Spinal cord (tissue), 10 donors: ENCODE measurements around the gene ATP8A2. TPM values are rescaled to one million over a fixed set of nuclear protein-coding genes. Genes with fewer than 3 reads are reported as not detected.
A peak's percentile ranks its signal among the peaks of the same experiment; 100 is the strongest.
"Not testable (repeated sequence)": the region's sequence is repeated elsewhere in the genome, so short reads cannot be mapped to it uniquely, and the experiment has no call there.

Source experiments
- DNase-seq, 6 donors: peaks; one replicate each; pipeline versions ENCODE4 v3.0.0 to v3.0.0-alpha.2; 2013 to 2015; ENCODE audit warnings: low spot score in 6 of 6, low read depth in 4 of 6
- H3K27ac ChIP-seq: one replicate; pipeline ENCODE4 v1.5.1; 2013; ENCODE audit warnings: low read depth, low read length, control low read depth
- H3K27me3 ChIP-seq: one replicate; pipeline ENCODE4 v1.6.1; 2013; ENCODE audit warnings: low read length; ENCODE audit not compliant: control insufficient read depth, insufficient read depth
- H3K36me3 ChIP-seq: one replicate; pipeline ENCODE4 v1.6.1; 2013; ENCODE audit warnings: low read length; ENCODE audit not compliant: control insufficient read depth, insufficient read depth
- H3K4me1 ChIP-seq: one replicate; pipeline ENCODE4 v1.6.1; 2013; ENCODE audit warnings: low read length; ENCODE audit not compliant: control insufficient read depth, insufficient read depth
- H3K4me3 ChIP-seq: one replicate; pipeline ENCODE4 v1.5.1; 2013; ENCODE audit warnings: low read depth, low read length, control low read depth
- H3K9me3 ChIP-seq: one replicate; pipeline ENCODE4 v1.6.1; 2013; ENCODE audit warnings: low read length; ENCODE audit not compliant: control insufficient read depth, insufficient read depth
- WGBS: methylation state at CpG from one replicate; pipeline ENCODE4 v1.1.5; 2013; ENCODE audit warnings: missing lambda C conversion rate; ENCODE audit not compliant: insufficient coverage; 5-methylcytosine and 5-hydroxymethylcytosine counted together
- polyA plus RNA-seq, 2 donors: library from polyadenylated mRNA; unstranded; fragments of 120-200 nt; gene quantifications; one replicate each; pipeline ENCODE4 v1.2.1, GENCODE V29; 2013; ENCODE audit not compliant: insufficient read length in 2 of 2
- small RNA-seq: library from RNA; depleted of rRNA; stranded (forward); fragments of <200 nt; gene quantifications from one replicate; pipeline ENCODE3, GENCODE V24; 2014; ENCODE audit warnings: low replicate concordance
- total RNA-seq, 2 donors: library from RNA; depleted of rRNA in 1 of 2; stranded (reverse); fragments of 120-200 nt in 1 of 2; fragments of >200 nt in 1 of 2; gene quantifications; one replicate each; pipeline versions ENCODE4 v1.2.3 to v1.2.4, GENCODE V29; 2013 to 2014
- donor health status: healthy.

ATP8A2 gene
- total and polyA plus RNA-seq, 4 donors = 14.9 to 59.0 (median 28.0) TPM

DNA sequence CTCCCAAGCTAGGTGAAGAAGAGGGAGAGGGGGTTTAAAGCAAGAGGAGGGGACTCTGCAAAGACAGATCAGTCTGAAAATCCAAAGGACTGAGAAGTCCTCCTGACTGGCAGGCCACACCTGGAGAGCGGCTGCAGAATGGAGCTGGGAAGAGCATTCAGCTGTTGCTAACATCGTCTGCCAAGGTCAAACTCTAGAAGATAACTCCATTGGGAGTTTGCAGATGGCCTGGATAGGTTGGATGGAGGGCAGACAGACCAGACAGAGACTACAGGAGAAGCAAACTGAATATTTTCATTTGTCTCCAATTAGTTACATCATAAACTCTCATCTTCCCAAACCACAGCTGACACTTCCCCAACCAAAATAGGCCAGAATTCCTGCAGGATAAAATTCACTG is 699.9 kb downstream of the ATP8A2 start:
- Histone ChIP-seq H3K36me3 (no peaks in the 10 kb centered on the region), H3K9me3 (no peaks in the 10 kb centered on the region), H3K27me3 (no peaks in the 10 kb centered on the region), H3K4me1 (no peaks in the 10 kb centered on the region), H3K27ac (no peak overlapping the region), H3K4me3 (no peak overlapping the region)
- no peak for DNase-seq
- 88% methylated on average over 1 of the region's 2 CpGs for whole genome bisulfite sequencing

- not testable (repeated sequence) for H3K36me3 ChIP-seq, H3K4me1 ChIP-seq, H3K9me3 ChIP-seq, H3K27me3 ChIP-seq, H3K4me3 ChIP-seq, H3K27ac ChIP-seq
- no CpG with 5 or more reads among the region's 7 CpGs for WGBS
- DNase-seq = peak in 2 of 6 donors; percentile 32 to 43
Measured at GRCh38 chr13:26072335-26072734, 700.6 kb downstream of the ATP8A2 start.

DNA sequence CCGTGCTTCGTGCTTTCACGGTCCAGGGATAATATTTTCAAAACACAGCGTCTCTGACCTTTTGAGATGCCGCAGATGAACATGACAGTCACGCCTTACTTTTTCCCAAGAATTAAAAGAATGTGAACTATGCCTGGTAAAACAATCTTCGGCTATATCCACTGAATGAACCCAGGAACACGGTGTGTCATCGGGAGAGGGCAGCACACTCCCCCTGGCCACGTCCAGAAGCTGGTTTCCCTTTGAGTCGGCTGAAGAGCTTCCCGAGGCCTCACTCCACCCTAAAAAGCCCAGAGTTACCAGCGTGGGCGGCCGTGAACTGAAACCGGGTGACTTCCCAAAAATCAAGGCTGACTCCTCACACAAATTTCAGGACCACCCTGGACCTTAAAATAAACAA is 702.9 kb downstream of the ATP8A2 start:
- no peak overlapping the region for H3K4me3 ChIP-seq
- H3K9me3 ChIP-seq = no peaks in the 10 kb centered on the region
- H3K4me1 ChIP-seq = no peaks in the 10 kb centered on the region
- no peaks in the 10 kb centered on the region for H3K27me3 ChIP-seq
- WGBS = 63% methylated on average over 15 of the region's 16 CpGs
- no peak overlapping the region for H3K27ac ChIP-seq
- H3K36me3 ChIP-seq = no peaks in the 10 kb centered on the region
- no peak for DNase-seq

Small RNA genes lying within 50 kb of the gene (small RNA-seq; reads per million reads assigned to genes)
- gene RN7SL741P (not detected), gene RNU6-78P (not detected), gene RNY1P3 (not detected)

Other genes with a start within 250 kb of the ATP8A2 start
- gene AMER2, start 199.7 kb upstream of the ATP8A2 start, total RNA-seq = 10 to 100 TPM; 21.0 to 81.6 TPM
- gene AMER2, start 199.7 kb upstream of the ATP8A2 start, polyA plus RNA-seq = 10 to 100 TPM; 31.0 to 40.1 TPM
- gene MTMR6, start 84.5 kb upstream of the ATP8A2 start, total RNA-seq = 10 to 100 TPM; 16.3 to 41.4 TPM
- gene MTMR6, start 84.5 kb upstream of the ATP8A2 start, polyA plus RNA-seq = 10 to 100 TPM; 19.9 TPM
- 10 to 100 TPM; 52.3 to 89.5 TPM for gene NUP58, start 70.3 kb upstream of the ATP8A2 start, total RNA-seq
- gene NUP58, start 70.3 kb upstream of the ATP8A2 start, polyA plus RNA-seq = 10 to 100 TPM; 37.6 to 39.9 TPM